HG03521 (cell line): Measurements from ENCODE around the gene GGT6.

ENCODE experiments used
- ATAC-seq: cut with Tn5 transposase; IDR thresholded peaks from one replicate; pipeline ENCODE4 v1.9.1; 2021; ENCODE audit warnings: mild to moderate bottlenecking, moderate library complexity; ENCODE audit not compliant: unreplicated experiment

GGT6 gene

GRCh38 chr17:4527134-4527533 is 33.2 kb downstream of the GGT6 start:
- ATAC-seq: no peak

DNA sequence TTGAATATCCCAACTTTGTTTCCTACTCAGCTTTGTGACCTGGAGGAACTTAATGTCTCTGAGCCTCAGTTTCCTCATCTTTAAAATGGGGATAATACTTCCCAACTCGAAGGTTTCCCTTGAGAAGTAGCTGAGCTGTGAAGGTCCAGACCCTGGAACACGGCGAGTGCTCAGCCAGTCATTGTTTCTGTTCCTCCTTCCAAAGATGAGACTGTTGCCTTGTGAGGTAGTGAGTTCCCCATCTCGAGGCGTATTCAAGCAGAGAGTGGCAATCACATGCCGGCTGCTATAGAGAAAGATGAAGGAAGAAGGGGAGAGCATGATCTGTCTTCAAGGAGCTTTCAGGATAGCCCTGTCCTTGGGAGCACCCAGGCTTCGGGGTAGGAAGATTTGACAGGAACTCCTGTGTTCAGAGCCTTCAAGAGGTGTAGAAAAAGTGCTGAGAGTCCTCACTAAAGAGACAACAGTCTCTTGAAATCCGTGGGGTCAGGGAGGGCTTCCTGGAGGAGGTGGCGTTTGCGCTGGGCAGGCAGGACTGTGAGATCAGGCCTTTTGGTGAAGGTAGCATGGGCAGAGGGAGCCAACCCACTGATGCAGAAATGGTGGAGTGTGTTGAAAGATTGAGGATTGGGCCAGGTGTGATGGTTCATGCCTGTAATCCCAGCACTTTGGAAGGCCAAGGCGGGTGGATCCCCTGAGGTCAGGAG is 34.5 kb downstream of the GGT6 start:
- no peak for ATAC-seq

GRCh38 chr17:4523946-4524345 is 36.4 kb downstream of the GGT6 start:
- no peak for ATAC-seq

DNA sequence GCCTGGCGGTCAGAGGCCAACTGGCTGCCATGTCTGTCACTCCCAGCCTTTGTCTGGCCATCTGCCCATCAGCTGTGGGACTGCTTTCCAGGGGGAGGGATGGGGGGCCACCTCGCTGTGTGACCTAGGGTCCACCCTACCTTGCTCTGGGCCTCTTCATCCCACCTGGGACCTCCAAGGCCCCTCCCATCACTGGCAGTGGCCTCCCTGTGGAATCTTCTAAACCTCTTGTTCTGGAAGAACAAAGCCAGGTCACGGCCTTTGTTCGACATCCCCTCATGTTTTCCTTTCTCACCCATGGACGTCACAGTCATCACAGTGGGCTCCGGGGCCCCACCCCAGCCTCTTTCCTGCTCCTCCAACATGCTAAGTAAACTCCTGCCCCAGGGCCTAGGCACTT is 37.7 kb downstream of the GGT6 start:
- ATAC-seq: no peak

DNA sequence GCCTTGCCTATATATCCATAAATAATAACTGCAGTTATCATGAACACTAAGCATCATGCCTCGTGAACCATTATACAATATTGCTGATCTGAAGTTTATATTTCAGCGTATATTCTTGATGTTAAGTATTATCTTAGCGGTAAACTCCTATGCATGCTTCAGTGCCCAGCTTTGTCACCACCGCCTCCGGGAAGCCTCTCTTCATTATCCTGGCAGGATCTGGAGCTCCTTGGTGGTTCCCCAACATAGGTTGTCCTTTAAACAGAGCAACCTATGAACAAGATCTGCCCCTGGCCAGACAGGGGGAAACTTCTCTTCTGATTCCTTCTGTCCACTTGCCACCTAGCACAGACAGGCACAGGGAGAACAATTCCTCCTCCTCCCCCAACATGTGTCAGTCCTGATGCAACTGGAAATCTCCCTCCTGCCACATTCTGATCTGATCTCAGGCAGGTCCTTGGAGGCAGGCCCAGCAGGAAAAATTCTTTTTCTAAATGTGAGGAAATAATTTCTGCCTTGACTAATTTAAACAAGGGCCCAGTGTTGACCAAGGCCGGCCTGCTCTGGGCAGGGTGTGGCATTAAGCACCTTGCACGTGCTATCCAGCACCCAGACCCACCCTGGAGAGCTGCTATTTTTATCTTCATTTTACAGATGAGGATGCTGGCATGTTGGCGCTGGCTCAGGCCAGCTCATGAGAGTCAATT is 39.3 kb downstream of the GGT6 start:
- ATAC-seq: no peak

- no peak for ATAC-seq
Measured at GRCh38 chr17:4520060-4520893, 40.1 kb downstream of the GGT6 start.

DNA sequence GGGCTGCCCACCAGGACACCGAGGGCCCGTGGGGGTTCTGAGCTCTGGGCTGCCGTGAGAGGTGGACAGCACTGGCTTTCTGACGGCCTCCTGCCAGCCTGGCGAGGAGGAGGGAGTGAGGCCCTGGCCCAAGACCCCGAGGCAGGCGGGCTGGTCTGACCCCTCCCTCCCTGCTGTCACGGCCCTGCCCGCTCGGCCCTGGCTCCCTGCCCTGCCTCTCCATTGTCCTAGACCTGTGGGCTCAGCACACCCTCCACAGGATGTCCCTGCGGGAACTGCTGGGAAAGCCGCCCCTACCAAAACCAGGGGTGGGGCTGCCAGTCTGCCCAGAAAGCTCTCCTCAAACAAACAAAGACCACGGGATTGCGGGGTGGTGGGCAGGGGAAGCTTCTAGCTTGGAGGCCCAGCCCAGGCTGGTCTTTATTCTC is 41.0 kb downstream of the GGT6 start:
- no peak for ATAC-seq

- ATAC-seq: no peak
Measured at GRCh38 chr17:4518901-4519300, 41.5 kb downstream of the GGT6 start.

GRCh38 chr17:4516735-4517134 is 43.6 kb downstream of the GGT6 start:
- no peak for ATAC-seq

DNA sequence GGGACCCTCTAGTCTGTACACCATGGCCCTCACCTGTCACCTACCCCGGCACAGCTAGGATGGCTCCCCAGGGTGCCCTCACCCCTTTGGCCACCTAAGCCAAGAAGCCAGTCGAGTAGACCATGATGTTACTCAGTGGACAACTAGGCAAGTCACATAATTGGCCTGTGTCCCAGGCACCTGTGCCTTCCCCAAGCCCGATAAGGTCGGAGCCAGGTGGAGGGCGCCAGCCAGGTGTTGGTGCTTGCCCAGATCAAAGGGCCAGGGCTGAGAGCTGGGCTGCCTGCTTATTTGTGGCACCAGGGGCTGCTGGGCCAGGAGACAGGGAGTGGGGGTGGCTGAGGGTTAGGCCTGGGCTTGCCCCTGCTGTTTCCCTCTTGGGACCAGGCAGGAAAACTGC is 44.9 kb downstream of the GGT6 start:
- ATAC-seq: no peak

DNA sequence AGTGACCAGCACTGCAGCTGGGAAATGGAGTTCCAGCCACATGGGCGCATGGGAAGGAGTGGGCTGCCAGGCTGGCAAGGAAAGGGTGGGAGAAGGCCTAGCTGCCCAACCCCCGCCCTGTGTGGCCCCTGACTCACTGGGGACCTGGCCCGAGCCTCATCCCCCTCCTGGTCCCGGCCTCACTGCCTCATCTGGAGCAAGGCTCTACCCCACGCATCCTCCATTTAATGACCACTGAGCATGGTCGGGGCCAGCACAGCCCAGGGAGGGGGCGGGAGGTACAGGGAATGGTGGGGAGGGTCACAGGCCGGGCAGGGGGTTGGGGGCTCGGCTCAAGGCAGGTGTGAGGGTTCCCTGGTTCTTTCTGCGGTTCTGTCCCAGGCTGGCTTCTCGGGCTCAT is 45.6 kb downstream of the GGT6 start:
- no peak for ATAC-seq

- no peak for ATAC-seq
Measured at GRCh38 chr17:4514206-4514605, 46.2 kb downstream of the GGT6 start.

- no peak for ATAC-seq
Measured at GRCh38 chr17:4513113-4514032, 47.0 kb downstream of the GGT6 start.

- ATAC-seq: no peak
Measured at GRCh38 chr17:4512156-4513112, 47.9 kb downstream of the GGT6 start.

DNA sequence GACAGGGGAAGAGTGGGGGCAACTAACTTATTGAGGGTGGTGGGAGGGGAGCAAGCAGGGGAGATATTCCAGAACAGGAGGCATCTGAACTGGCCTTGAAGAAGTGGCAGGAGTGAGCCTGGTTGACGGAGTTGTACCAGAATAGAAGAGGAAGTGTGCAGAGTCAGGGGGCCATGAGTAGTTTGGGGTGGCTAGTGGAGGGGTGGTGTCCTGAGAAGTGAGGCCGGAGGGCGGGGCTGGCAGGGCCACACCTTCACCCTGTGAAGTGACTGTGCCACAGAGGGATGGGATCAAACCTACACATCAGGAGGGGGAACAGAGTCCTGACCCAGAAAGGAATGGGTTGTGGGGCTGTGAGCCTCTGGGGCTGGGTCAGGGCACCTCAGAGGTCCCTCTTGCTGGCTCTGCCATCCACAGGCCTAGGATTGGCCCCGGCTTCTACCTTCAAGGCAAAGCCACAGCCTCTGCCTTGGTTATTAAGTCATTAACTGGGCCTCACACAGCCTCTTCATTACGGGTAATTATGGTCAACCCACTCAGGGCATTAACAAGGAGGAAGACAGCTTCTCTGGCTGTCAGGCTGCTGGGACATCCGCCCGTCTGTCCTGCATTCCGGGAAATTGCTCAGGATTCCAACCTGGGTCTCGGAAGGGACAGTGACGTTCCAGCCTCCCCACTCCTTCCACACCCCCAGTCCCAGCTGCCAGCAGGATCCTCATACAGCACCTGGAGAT is 49.0 kb downstream of the GGT6 start:
- ATAC-seq: no peak

DNA sequence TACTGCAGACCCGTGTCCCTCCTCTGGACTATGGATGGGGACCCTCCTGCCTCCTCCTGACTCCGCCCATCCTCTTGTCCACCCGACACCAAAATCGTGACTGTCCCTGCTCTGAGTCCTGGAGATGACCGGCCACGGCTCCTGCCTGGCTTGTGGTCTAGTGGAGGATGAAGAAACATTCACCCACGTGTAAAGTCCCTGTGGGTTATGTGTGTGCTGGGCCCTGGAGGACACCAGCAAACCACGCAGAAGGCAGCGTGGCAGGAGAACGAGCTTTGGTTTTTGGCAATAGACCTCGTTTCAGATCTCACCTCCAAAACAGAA is 49.8 kb downstream of the GGT6 start:
- no peak for ATAC-seq

DNA sequence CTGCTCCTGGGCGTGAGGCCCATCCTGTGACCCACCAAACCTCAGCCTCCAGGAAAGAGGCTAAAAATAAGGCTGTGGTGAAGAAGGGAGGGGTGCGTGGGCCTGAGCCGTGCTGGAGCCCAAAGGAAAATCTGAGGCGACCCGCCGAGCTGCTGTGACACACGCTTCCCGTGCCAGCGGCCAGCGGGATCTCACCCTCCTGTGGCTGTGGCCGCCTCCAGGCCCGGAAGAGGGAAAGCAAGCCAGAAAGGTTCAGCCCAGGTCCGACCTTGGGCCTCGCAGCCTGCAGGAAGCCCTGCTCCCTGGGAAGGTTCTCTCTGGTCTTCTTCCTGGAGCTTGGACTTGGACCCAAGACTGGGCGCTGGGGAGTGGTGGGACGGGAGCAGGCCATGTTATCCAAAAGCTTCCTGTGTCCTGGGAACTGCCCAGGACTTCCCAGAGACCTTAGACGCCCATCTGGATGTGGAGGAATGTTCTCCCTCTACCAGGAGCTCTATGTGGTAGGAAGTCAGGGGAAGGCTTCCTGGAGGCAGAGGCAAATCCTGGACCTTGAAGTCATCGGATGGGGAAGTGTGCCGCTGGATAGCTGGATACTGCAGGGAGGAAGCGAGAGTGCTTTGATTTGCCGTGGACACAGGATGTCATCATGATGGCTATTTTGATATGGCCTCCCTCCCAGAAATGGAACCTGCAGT is 50.3 kb downstream of the GGT6 start:
- no peak for ATAC-seq

DNA sequence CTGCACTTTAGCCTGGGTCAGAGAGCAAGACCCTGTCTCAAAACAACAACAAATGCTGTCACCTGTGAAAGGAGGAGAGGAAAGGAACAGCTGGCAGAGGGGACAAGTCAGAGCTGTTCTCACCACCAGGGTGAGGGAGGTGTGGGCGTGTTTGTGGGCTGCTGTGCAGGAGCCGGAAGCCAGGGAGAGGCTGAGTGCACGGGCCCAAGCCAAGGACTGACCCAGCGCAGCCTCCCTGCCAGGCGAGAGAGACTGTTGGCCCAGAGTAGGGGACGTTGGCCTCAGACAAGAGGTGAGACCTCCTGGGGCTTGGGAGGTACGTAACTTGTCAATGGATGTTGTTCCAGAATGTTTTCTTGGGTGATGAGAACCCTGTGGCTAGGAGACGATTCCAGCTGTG is 51.0 kb downstream of the GGT6 start:
- no peak for ATAC-seq
